H1 (cell line): Measurements from ENCODE around the gene CDKL5. TPM values are rescaled to one million over a fixed set of nuclear protein-coding genes. Genes with fewer than 3 reads are reported as not detected.

Experiments used
- POU5F1 ChIP-seq: IDR thresholded peaks from 2 replicates; pipeline ENCODE4 v1.6.1; 2011; ENCODE audit warnings: low read depth, mild to moderate bottlenecking, low read length, moderate library complexity
- SRF ChIP-seq: IDR thresholded peaks from 2 replicates; pipeline ENCODE4 v1.6.1; 2011; ENCODE audit warnings: mild to moderate bottlenecking, low read depth, low read length, moderate library complexity
- polyA plus RNA-seq, 7 experiments: library from polyadenylated mRNA; depleted of rRNA in 3 of 7; stranded (reverse) in 5 of 7; unstranded in 2 of 7; fragments of >200 nt in 5 of 7; fragments of 200-250 nt in 2 of 7; gene quantifications; 1 replicate in 5 of 7; 2 replicates in 1 of 7; 4 replicates in 1 of 7; pipeline versions ENCODE4 v1.2.1 to v1.2.3, GENCODE V29; 2011 to 2013; ENCODE audit warnings: missing spikeins in 2 of 7, mixed read lengths in 2 of 7
- total RNA-seq: library from RNA; stranded (reverse); fragmentation: NEBNext Ultra II Directional; extraction: Animal tissue kit (Norgen Biotek cat#: 25700); gene quantifications from 2 replicates; pipeline ENCODE4 v1.2.1, GENCODE V29; 2021

The CDKL5 gene
- total and polyA plus RNA-seq, 2 of the 8 experiments (the other 6 are each of a cell fraction or from before 2014, with no cell fraction given): 5.5 to 15.6 TPM

- TF ChIP-seq POU5F1 (no peak), SRF (no peak)
Observed at GRCh38 chrX:18692541-18692940, 267.1 kb downstream of the CDKL5 start (continued).
